GM12864 (cell line): ENCODE data around the gene OR2AT4.

Experiments
- DNase-seq: peaks from one replicate; pipeline ENCODE4 v3.0.0-alpha.2; 2011; ENCODE audit warnings: low read depth
- H3K4me3 ChIP-seq: 2 replicates; pipeline ENCODE4 v1.5.1; 2011; ENCODE audit warnings: mild to moderate bottlenecking, low read depth, low read length, control low read depth
- TF ChIP-seq, protein P1 (sequence below): IDR thresholded peaks from 2 replicates; pipeline ENCODE4 v1.5.1; 2011; ENCODE audit warnings: low read depth, mild to moderate bottlenecking, moderate library complexity, low read length, control low read depth, inconsistent platforms; ENCODE audit errors: missing control alignments

Gene OR2AT4

DNA sequence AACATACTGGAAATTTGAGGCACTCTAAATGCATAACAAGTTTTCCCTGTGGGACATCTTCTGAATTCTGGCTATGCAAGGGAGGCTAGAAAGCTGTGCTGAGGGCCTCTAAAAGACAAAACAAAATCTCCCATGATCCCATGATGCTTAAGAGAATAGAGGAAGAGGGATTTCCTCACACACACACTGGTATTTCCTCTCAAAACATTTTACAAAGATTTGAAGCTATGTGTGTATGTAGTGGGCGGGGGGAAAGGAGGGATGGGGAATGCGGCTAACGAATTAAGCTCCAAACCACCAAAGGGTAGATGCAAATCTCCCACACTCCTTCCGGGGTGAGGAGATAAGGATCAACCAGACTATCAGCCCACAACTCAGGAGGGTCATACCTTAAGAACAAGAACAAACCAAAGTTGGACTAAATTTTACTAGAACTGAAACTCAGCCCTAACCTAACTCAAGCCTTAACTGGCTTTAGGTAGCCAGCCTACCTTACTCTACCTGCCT lies 6.0 kb downstream of the OR2AT4 start:
- H3K4me3 ChIP-seq = no peak overlapping the region
- no peak for DNase-seq
- TF ChIP-seq, protein P1, sequence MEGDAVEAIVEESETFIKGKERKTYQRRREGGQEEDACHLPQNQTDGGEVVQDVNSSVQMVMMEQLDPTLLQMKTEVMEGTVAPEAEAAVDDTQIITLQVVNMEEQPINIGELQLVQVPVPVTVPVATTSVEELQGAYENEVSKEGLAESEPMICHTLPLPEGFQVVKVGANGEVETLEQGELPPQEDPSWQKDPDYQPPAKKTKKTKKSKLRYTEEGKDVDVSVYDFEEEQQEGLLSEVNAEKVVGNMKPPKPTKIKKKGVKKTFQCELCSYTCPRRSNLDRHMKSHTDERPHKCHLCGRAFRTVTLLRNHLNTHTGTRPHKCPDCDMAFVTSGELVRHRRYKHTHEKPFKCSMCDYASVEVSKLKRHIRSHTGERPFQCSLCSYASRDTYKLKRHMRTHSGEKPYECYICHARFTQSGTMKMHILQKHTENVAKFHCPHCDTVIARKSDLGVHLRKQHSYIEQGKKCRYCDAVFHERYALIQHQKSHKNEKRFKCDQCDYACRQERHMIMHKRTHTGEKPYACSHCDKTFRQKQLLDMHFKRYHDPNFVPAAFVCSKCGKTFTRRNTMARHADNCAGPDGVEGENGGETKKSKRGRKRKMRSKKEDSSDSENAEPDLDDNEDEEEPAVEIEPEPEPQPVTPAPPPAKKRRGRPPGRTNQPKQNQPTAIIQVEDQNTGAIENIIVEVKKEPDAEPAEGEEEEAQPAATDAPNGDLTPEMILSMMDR = no peak

DNA sequence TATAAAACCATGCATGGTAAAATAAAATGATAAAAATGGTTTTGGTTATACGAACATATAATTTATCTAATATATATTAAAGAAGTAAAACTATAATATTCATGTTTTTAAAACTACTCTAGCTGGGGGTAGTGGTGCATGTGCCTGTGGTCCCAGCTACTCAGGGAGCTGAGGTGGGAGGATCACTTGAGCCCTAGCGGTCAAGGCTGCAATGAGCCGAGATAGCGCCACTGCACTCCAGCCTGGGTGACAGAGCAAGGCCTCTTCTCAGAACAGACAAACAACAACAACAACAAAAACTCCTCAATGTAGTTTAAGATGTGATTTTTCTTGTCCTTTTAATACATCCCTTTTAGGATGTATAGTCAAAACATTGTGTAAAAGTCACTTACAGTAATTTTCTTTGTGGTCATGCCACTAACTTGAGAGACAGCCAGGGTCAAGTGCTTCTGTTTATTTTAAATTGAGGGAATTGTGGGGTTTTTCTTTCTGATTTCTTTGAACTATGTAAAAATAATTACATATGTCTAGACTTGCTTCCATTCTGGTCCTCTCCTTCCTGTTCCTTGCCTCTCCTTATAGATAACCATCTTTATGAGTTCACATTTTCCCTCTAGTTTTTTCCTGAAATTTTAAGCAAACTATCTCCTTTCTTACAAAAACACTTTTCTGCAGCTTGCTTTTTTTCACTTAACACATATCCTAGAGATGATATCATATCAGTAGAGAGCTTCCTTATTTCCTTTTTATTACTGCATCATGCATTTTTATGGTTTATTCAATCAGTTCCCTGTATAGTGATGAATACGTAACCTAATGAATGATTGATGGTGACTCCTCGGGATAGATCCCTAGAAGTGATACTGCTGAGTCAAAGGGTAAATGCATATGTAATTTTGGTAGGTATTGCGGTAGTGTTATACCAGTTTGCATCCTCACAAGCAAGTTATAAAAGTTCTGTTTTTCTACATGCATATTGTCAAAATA lies 9.1 kb downstream of the OR2AT4 start:
- TF ChIP-seq, protein P1 = peak; percentile 36
- DNase-seq = no peak
- no peak overlapping the region for H3K4me3 ChIP-seq

DNA sequence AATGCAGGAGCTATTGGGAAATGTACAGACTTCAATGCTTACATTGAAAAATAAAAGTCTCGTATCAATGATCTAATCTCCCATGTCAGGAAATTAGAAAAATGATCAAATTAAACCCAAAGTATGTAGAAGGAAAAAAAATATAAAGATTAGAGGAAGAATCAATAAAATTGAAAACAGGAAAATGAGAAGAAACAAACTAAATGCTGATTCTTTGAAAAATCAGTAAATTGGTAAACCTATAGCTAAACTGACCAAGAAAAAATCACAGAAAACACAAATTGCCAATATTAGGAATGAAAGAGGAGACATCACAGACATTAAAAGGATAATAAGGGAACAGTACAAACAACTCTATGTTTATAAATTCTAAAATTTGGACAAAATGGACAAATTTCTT lies 11.8 kb downstream of the OR2AT4 start:
- H3K4me3 ChIP-seq = no peak overlapping the region
- DNase-seq = no peak
- TF ChIP-seq, protein P1 = no peak

DNA sequence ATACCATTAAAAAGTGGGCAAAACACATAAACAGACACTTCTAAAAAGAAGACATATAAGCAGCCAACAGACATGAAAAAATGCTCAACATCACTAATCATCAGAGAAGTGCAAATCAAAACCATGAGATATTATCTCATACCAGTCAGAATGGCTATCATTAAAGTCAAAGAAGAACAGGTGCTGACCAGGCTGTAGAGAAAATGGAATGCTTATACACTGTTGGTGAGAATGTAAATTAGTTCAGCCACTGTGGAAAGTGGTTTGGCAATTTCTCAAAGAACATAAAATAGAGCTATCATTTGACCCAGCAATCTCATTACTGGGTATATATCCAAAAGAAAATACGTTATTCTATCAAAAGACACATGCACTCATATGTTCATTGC lies 13.5 kb downstream of the OR2AT4 start:
- TF ChIP-seq, protein P1 = no peak
- no peak for DNase-seq
- no peak overlapping the region for H3K4me3 ChIP-seq

DNA sequence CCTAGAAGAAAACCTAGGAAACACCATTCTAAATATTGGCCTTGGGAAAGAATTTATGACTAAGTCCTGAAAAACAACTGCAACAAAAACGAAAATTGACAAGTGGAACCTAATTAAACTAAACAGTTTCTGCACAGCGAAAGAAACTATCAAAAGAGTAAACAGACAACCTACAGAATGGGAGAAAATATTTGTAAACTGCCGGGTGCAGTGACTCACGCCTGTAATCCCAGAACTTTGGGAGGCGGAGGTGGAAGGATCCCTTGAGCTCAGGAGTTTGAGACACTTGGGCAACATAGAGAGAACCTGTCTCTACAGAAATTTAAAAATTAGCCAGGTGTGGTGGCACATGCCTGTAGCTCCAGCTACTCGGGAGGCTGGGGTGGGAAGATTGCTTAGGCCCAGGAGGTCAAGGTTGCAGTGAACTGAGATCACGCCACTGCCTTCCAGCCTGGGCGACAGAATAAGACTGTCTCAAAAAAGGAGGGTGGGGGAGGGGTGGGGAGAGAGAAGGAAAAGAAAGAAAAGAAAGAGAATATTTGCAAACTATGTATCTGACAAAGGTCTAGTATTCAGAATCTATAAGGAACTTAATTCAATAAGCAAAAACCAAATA lies 14.0 kb downstream of the OR2AT4 start:
- H3K4me3 ChIP-seq = no peak overlapping the region
- DNase-seq = no peak
- TF ChIP-seq, protein P1 = no peak

DNA sequence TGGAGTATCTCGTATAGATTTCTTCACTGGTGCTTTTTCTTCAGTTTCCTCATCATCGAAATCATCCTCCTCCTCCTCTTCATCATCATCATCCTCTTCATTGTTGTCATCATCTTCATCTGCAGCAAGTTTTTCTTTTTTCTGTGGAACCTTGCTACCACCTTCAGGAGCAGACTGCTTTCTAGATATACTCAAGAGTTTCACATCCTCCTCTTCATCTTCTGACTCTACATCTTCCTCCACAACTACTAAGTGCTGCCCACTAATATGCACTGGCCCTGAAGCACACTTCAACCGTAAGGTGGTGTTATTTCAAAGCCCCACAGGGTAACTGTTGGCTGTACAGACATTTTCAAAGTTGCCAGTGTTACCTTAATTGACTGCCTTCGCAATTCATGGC lies 17.1 kb downstream of the OR2AT4 start:
- no peak for DNase-seq
- no peak overlapping the region for H3K4me3 ChIP-seq
- TF ChIP-seq, protein P1 = no peak
